Liver (tissue), 9 donors: ENCODE results near the gene PLPP3. TPM values are rescaled to one million over a fixed set of nuclear protein-coding genes. Genes with fewer than 3 reads are reported as not detected.

ENCODE experiments used
- DNase-seq: peaks from one replicate; pipeline ENCODE4 v3.0.0-alpha.2; 2017; ENCODE audit warnings: low spot score
- H3K27ac ChIP-seq, 2 donors: one replicate each; pipeline ENCODE4 v1.7.0; 2013; ENCODE audit warnings: inconsistent platforms in 2 of 2, low read length in 2 of 2, control low read depth in 1 of 2, low read depth in 1 of 2, mild to moderate bottlenecking in 1 of 2
- H3K27me3 ChIP-seq, 4 donors: one replicate each; pipeline versions ENCODE4 v1.6.1 to v1.7.0; 2013; ENCODE audit warnings: low read length in 3 of 4, inconsistent platforms in 1 of 4, mild to moderate bottlenecking in 1 of 4, moderate library complexity in 1 of 4; ENCODE audit not compliant: control insufficient read depth in 4 of 4, insufficient read depth in 4 of 4
- H3K36me3 ChIP-seq, 4 donors: one replicate each; pipeline versions ENCODE4 v1.6.1 to v1.7.0; 2013; ENCODE audit warnings: low read length in 3 of 4, mild to moderate bottlenecking in 3 of 4, low read depth in 1 of 4, moderate library complexity in 1 of 4; ENCODE audit not compliant: control insufficient read depth in 4 of 4, insufficient read depth in 3 of 4
- H3K4me1 ChIP-seq, 4 donors: one replicate each; pipeline versions ENCODE4 v1.6.1 to v1.7.0; 2013; ENCODE audit warnings: low read length in 3 of 4, mild to moderate bottlenecking in 3 of 4, moderate library complexity in 1 of 4; ENCODE audit not compliant: control insufficient read depth in 4 of 4, insufficient read depth in 4 of 4
- H3K4me3 ChIP-seq, 3 donors: one replicate each; pipeline versions ENCODE4 v1.6.1 to v1.7.0; 2013; ENCODE audit warnings: low read length in 3 of 3, control low read depth in 1 of 3, low read depth in 1 of 3, mild to moderate bottlenecking in 1 of 3
- H3K9ac ChIP-seq, 2 donors: one replicate each; pipeline ENCODE4 v1.7.0; 2013; ENCODE audit warnings: low read length in 2 of 2, mild to moderate bottlenecking in 2 of 2, moderate library complexity in 2 of 2, control low read depth in 1 of 2, low read depth in 1 of 2
- H3K9me3 ChIP-seq, 4 donors: one replicate each; pipeline versions ENCODE4 v1.6.1 to v1.7.0; 2013; ENCODE audit warnings: low read length in 3 of 4; ENCODE audit not compliant: control insufficient read depth in 4 of 4
- GABPA ChIP-seq, 2 donors: IDR thresholded peaks in 1 of 2; conservative IDR thresholded peaks in 1 of 2; 2 replicates each; pipeline ENCODE4 v1.6.1; 2016; ENCODE audit warnings: antibody characterized with exemption in 2 of 2, mild to moderate bottlenecking in 1 of 2, moderate library complexity in 1 of 2
- HNF4A ChIP-seq, 2 donors: conservative IDR thresholded peaks; 2 replicates each; pipeline ENCODE4 v1.6.1; 2016; ENCODE audit warnings: antibody characterized with exemption in 2 of 2, mild to moderate bottlenecking in 2 of 2
- RAD21 ChIP-seq, 2 donors: IDR thresholded peaks; 2 replicates each; pipeline ENCODE4 v1.6.1; 2016; ENCODE audit warnings: antibody characterized with exemption in 2 of 2, mild to moderate bottlenecking in 2 of 2
- RXRA ChIP-seq, 2 donors: IDR thresholded peaks; 2 replicates each; pipeline ENCODE4 v1.6.1; 2017 to 2018; ENCODE audit warnings: antibody characterized with exemption in 2 of 2, mild to moderate bottlenecking in 1 of 2
- YY1 ChIP-seq: IDR thresholded peaks from 2 replicates; pipeline ENCODE4 v1.6.1; 2016; ENCODE audit warnings: antibody characterized with exemption, mild to moderate bottlenecking
- ZBTB33 ChIP-seq: IDR thresholded peaks from 2 replicates; pipeline ENCODE4 v1.6.1; 2016; ENCODE audit warnings: antibody characterized with exemption
- WGBS: extraction: QIAGEN DNeasy Blood & Tissue Kit; methylation state at CpG from one replicate; pipeline ENCODE4 v1.1.7; 2013; 5-methylcytosine and 5-hydroxymethylcytosine counted together
- polyA plus RNA-seq, 2 donors: library from polyadenylated mRNA; stranded (reverse) in 1 of 2; unstranded in 1 of 2; fragments of 200-250 nt in 1 of 2; fragments of >200 nt in 1 of 2; fragmentation: Nextera tagmentation in 1 of 2; extraction: Ambion mirVana in 1 of 2; gene quantifications; one replicate each; pipeline versions ENCODE4 v1.2.1 to v1.2.3, GENCODE V29; 2013 to 2015
- total RNA-seq, 2 donors: library from RNA; depleted of rRNA; stranded (reverse); fragments of >200 nt; gene quantifications; one replicate each; pipeline ENCODE4 v1.2.3, GENCODE V29; 2014
- TF ChIP-seq, protein P1 (sequence below): IDR thresholded peaks from 2 replicates; pipeline ENCODE4 v1.6.1; 2016; ENCODE audit warnings: antibody characterized with exemption
- TF ChIP-seq, protein P2 (sequence below): fragments of 150-350 bp; IDR thresholded peaks from 2 replicates; pipeline ENCODE4 v1.5.1; 2017; ENCODE audit warnings: improper control_type of control experiment, low read depth, low read length; ENCODE audit not compliant: missing input control
- donor health status: healthy.
- donor health status: healthy.
- donor health status: healthy.
- donor health status: healthy.
- donor health status: healthy.

PLPP3 gene
- total and polyA plus RNA-seq, 4 donors: 46.1 to 91.2 (median 67.6) TPM

- Histone ChIP-seq H3K27ac (peak overlapping the region in 1 of 2 donors; percentile 4), H3K4me3 (no peak overlapping the region), H3K36me3 (peaks cover 0 to 55% (median 40%) of the 10 kb centered on the region in 4 donors), H3K27me3 (no peaks in the 10 kb centered on the region), H3K9ac (no peak overlapping the region), H3K9me3 (no peaks in the 10 kb centered on the region), H3K4me1 (peaks cover 2 to 56% (median 36%) of the 10 kb centered on the region in 4 donors)
- TF ChIP-seq GABPA (IDR thresholded peaks at IDR 0.05 in 1 of 2, conservative IDR thresholded peaks at IDR 0.05 in 1 of 2) (no peak), YY1 (no peak), HNF4A (conservative IDR thresholded peaks at IDR 0.05) (no peak)
- TF ChIP-seq, protein P1, sequence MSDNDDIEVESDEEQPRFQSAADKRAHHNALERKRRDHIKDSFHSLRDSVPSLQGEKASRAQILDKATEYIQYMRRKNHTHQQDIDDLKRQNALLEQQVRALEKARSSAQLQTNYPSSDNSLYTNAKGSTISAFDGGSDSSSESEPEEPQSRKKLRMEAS: no peak
- TF ChIP-seq, protein P2, sequence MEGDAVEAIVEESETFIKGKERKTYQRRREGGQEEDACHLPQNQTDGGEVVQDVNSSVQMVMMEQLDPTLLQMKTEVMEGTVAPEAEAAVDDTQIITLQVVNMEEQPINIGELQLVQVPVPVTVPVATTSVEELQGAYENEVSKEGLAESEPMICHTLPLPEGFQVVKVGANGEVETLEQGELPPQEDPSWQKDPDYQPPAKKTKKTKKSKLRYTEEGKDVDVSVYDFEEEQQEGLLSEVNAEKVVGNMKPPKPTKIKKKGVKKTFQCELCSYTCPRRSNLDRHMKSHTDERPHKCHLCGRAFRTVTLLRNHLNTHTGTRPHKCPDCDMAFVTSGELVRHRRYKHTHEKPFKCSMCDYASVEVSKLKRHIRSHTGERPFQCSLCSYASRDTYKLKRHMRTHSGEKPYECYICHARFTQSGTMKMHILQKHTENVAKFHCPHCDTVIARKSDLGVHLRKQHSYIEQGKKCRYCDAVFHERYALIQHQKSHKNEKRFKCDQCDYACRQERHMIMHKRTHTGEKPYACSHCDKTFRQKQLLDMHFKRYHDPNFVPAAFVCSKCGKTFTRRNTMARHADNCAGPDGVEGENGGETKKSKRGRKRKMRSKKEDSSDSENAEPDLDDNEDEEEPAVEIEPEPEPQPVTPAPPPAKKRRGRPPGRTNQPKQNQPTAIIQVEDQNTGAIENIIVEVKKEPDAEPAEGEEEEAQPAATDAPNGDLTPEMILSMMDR: no peak
- no peak for DNase-seq
- 88% methylated on average over 4 of the region's 4 CpGs for WGBS
Measured at GRCh38 chr1:56533621-56534020, 45.7 kb downstream of the PLPP3 start.

- no peak for DNase-seq
- no peak overlapping the region for H3K9ac ChIP-seq
- TF ChIP-seq RAD21 (IDR thresholded peaks at IDR 0.05): no peak
- TF ChIP-seq ZBTB33: no peak
- TF ChIP-seq YY1: no peak
- no peaks in the 10 kb centered on the region for H3K9me3 ChIP-seq
- peaks cover 2 to 56% (median 33%) of the 10 kb centered on the region in 4 donors for H3K4me1 ChIP-seq
- H3K36me3 ChIP-seq: peaks cover 0 to 55% (median 40%) of the 10 kb centered on the region in 4 donors
- H3K27ac ChIP-seq: no peak overlapping the region
- 83% methylated on average over 3 of the region's 3 CpGs for WGBS
- no peak overlapping the region for H3K4me3 ChIP-seq
- H3K27me3 ChIP-seq: no peaks in the 10 kb centered on the region
Measured at GRCh38 chr1:56533197-56533596, 46.2 kb downstream of the PLPP3 start.

GRCh38 chr1:56532350-56532683 is 47.0 kb downstream of the PLPP3 start:
- TF ChIP-seq RXRA (IDR thresholded peaks at IDR 0.05): no peak
- Histone ChIP-seq H3K4me1 (peaks cover 2 to 55% (median 34%) of the 10 kb centered on the region in 4 donors), H3K9ac (no peak overlapping the region), H3K27ac (no peak overlapping the region), H3K27me3 (no peaks in the 10 kb centered on the region), H3K36me3 (peaks cover 0 to 57% (median 42%) of the 10 kb centered on the region in 4 donors), H3K4me3 (no peak overlapping the region), H3K9me3 (no peaks in the 10 kb centered on the region)
- no peak for DNase-seq
- WGBS: 78% methylated on average over 1 of the region's 1 CpG
